GM19239 (cell line): ENCODE results near the gene TNFAIP8.
A peak's percentile ranks its signal among the peaks of the same experiment; 100 is the strongest.
"Not testable (repeated sequence)": the region's sequence is repeated elsewhere in the genome, so short reads cannot be mapped to it uniquely, and the experiment has no call there.

ENCODE experiments used
- DNase-seq: peaks from one replicate; pipeline ENCODE4 v3.0.0; 2011; ENCODE audit warnings: low spot score; ENCODE audit not compliant: insufficient read length
- FAIRE-seq: peaks from 2 replicates; lab custom pipeline; 2011; peaks lifted over from hg19 to GRCh38; lab: Jason Lieb, UNC

TNFAIP8 gene

GRCh38 chr5:119412279-119413227, 56.7 kb downstream of the TNFAIP8 start:
- no peak for DNase-seq
- no peak for FAIRE-seq

- peak; percentile 21 for FAIRE-seq
- not testable (repeated sequence) for DNase-seq
Observed at GRCh38 chr5:119414124-119414734, 58.4 kb downstream of the TNFAIP8 start.

- DNase-seq = no peak
- no peak for FAIRE-seq
Observed at GRCh38 chr5:119417891-119418605, 62.2 kb downstream of the TNFAIP8 start.

- FAIRE-seq = peak; percentile 53
Observed at GRCh38 chr5:119418606-119419100, 62.8 kb downstream of the TNFAIP8 start.

GRCh38 chr5:119420169-119420568, 64.3 kb downstream of the TNFAIP8 start:
- FAIRE-seq (no peak), DNase-seq (no peak)

More at GRCh38 chr5:119418606-119419100, 62.8 kb downstream of the TNFAIP8 start:
- DNase-seq = no peak

GRCh38 chr5:119426057-119426456, 70.2 kb downstream of the TNFAIP8 start:
- DNase-seq = no peak
- no peak for FAIRE-seq

- DNase-seq = no peak
- no peak for FAIRE-seq
Observed at GRCh38 chr5:119427060-119427459, 71.2 kb downstream of the TNFAIP8 start.

GRCh38 chr5:119427596-119427995, 71.8 kb downstream of the TNFAIP8 start:
- not testable (repeated sequence) for FAIRE-seq, DNase-seq

- DNase-seq, FAIRE-seq: not testable (repeated sequence)
Observed at GRCh38 chr5:119428166-119428565, 72.3 kb downstream of the TNFAIP8 start.

- not testable (repeated sequence) for DNase-seq, FAIRE-seq
Observed at GRCh38 chr5:119428574-119428973, 72.8 kb downstream of the TNFAIP8 start.

GRCh38 chr5:119432674-119433237, 76.9 kb downstream of the TNFAIP8 start:
- DNase-seq, FAIRE-seq: not testable (repeated sequence)

GRCh38 chr5:119435436-119436132, 79.8 kb downstream of the TNFAIP8 start:
- DNase-seq (no peak), FAIRE-seq (peak; percentile 88)

GRCh38 chr5:119437785-119438586, 82.2 kb downstream of the TNFAIP8 start:
- DNase-seq, FAIRE-seq: not testable (repeated sequence)

GRCh38 chr5:119438587-119438917, 82.7 kb downstream of the TNFAIP8 start:
- FAIRE-seq, DNase-seq: not testable (repeated sequence)

- FAIRE-seq = peak; percentile 35
- DNase-seq = no peak
Observed at GRCh38 chr5:119439140-119439631, 83.4 kb downstream of the TNFAIP8 start.

GRCh38 chr5:119439632-119440031, 83.8 kb downstream of the TNFAIP8 start:
- not testable (repeated sequence) for FAIRE-seq

GRCh38 chr5:119444643-119445042, 88.8 kb downstream of the TNFAIP8 start:
- not testable (repeated sequence) for FAIRE-seq, DNase-seq

More at GRCh38 chr5:119439632-119440031, 83.8 kb downstream of the TNFAIP8 start:
- DNase-seq = not testable (repeated sequence)

GRCh38 chr5:119445544-119445943, 89.7 kb downstream of the TNFAIP8 start:
- FAIRE-seq (no peak), DNase-seq (no peak)
